AML-193 (cell line): ENCODE results near the gene TMEM205.
"Not testable (repeated sequence)": the region's sequence is repeated elsewhere in the genome, so short reads cannot be mapped to it uniquely, and the experiment has no call there.

Experiments used
- DNase-seq, 2 experiments: peaks; one replicate each; lab custom pipeline; 2025; lab: John Stamatoyannopoulos, UW

TMEM205 gene

GRCh38 chr19:11346104-11346940 is at the start of gene TMEM205, which contains the start of gene CCDC159:
Gene TMEM205 (minus strand): TSS chr19:11346268. CDS start chr19:11345619, 649 bp downstream.
Gene CCDC159 (plus strand): TSS chr19:11346519. CDS start chr19:11346607, 88 bp downstream.
- peak; percentile 95 to 96 for DNase-seq

GRCh38 chr19:11390933-11391680 is 45.0 kb upstream of the TMEM205 start:
- DNase-seq, result no peak

- no peak for DNase-seq
These were observed 44.3 kb upstream of the TMEM205 start for GRCh38 chr19:11390359-11390758.

- peak; percentile 12 to 31 for DNase-seq
These were observed 41.3 kb upstream of the TMEM205 start for GRCh38 chr19:11387162-11388034.

GRCh38 chr19:11384778-11385129 is 38.7 kb upstream of the TMEM205 start:
- DNase-seq, result no peak

GRCh38 chr19:11383706-11384048 is 37.6 kb upstream of the TMEM205 start:
- no peak for DNase-seq

GRCh38 chr19:11382898-11383705 is 37.0 kb upstream of the TMEM205 start:
- peak in 1 of 2 experiments; percentile 7 for DNase-seq

GRCh38 chr19:11380653-11381537 is 34.8 kb upstream of the TMEM205 start:
- DNase-seq, result peak; percentile 97

- DNase-seq, result no peak
These were observed 33.8 kb upstream of the TMEM205 start for GRCh38 chr19:11379857-11380350.

GRCh38 chr19:11379269-11379845 is 33.3 kb upstream of the TMEM205 start:
- DNase-seq, result not testable (repeated sequence)

GRCh38 chr19:11378319-11379189 is 32.5 kb upstream of the TMEM205 start:
- peak; percentile 11 to 29 for DNase-seq

GRCh38 chr19:11377756-11378155 is 31.7 kb upstream of the TMEM205 start:
- DNase-seq, result no peak

- peak; percentile 10 to 14 for DNase-seq
These were observed 31.2 kb upstream of the TMEM205 start for GRCh38 chr19:11377237-11377636.

GRCh38 chr19:11375143-11375948 is 29.3 kb upstream of the TMEM205 start:
- DNase-seq, result peak in 1 of 2 experiments; percentile 41

- DNase-seq, result peak; percentile 99 to 100
These were observed 28.5 kb upstream of the TMEM205 start, which contains the start of gene SWSAP1 for GRCh38 chr19:11374433-11375142. Gene SWSAP1 (plus strand): TSS chr19:11374666. CDS start chr19:11374681, 15 bp downstream.

GRCh38 chr19:11373885-11374432 is 27.9 kb upstream of the TMEM205 start:
- DNase-seq, result no peak
